Measurements from ENCODE around the gene OCA2.

Gene OCA2

DNA sequence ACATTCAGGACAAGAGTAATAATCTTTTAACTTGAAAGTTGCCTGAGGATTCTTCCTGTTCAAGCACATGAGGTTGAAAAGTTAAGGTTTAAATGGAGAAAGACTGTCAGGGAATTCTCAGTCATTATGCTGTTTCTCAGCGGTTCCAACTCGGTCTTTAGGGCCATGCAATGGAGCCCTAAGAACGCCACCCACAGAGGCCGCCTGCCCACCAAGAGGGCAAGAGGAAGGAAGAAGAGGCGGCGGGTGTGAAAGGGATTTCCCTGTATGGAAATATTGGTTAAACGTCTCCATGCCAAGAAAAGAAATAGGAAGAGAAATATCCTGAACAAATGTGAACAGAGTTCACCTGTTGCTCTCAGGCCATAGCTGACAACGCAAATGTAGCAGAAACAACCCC is 234.4 kb downstream of the OCA2 start:
- Mint-ChIP-seq H3K4me3 (no peak overlapping the region), H3K27me3 (ENCODE audit: low read depth, poor library complexity) (peaks cover 3% of the 10 kb centered on the region), H3K36me3 (ENCODE audit: low read depth) (peaks cover 13% of the 10 kb centered on the region), H3K27ac (no peak overlapping the region), H3K9me3 (peaks cover 20% of the 10 kb centered on the region), H3K4me1 (no peaks in the 10 kb centered on the region)
- TF ChIP-seq, protein P1, sequence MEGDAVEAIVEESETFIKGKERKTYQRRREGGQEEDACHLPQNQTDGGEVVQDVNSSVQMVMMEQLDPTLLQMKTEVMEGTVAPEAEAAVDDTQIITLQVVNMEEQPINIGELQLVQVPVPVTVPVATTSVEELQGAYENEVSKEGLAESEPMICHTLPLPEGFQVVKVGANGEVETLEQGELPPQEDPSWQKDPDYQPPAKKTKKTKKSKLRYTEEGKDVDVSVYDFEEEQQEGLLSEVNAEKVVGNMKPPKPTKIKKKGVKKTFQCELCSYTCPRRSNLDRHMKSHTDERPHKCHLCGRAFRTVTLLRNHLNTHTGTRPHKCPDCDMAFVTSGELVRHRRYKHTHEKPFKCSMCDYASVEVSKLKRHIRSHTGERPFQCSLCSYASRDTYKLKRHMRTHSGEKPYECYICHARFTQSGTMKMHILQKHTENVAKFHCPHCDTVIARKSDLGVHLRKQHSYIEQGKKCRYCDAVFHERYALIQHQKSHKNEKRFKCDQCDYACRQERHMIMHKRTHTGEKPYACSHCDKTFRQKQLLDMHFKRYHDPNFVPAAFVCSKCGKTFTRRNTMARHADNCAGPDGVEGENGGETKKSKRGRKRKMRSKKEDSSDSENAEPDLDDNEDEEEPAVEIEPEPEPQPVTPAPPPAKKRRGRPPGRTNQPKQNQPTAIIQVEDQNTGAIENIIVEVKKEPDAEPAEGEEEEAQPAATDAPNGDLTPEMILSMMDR (IDR thresholded peaks at IDR 0.05) = no peak
- DNase-seq = no peak

DNA sequence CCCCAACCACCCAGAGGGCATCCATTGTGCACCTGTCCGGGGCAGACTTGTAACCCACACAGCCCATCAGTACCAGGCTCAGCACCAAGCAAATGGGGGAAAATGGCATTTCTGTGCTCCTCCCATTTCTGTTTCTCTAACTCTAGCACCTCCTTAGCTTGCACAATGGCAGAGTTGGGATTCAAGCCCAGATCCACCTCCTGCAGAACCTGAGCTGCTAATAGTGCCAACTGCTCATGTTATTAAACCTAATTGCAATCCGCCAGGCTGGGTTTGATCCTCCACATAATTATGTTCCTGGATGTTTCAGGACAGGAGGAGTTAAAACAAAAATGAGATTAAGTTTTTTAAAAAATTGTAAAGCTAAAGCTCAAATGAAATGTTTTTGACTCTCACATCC is 235.0 kb downstream of the OCA2 start:
- Mint-ChIP-seq H3K4me3 (no peak overlapping the region), H3K36me3 (ENCODE audit: low read depth) (peaks cover 13% of the 10 kb centered on the region), H3K4me1 (no peaks in the 10 kb centered on the region), H3K9me3 (peaks cover 20% of the 10 kb centered on the region), H3K27ac (no peak overlapping the region), H3K27me3 (ENCODE audit: low read depth, poor library complexity) (peaks cover 3% of the 10 kb centered on the region)
- TF ChIP-seq, protein P1 (IDR thresholded peaks at IDR 0.05) = no peak
- no peak for DNase-seq

DNA sequence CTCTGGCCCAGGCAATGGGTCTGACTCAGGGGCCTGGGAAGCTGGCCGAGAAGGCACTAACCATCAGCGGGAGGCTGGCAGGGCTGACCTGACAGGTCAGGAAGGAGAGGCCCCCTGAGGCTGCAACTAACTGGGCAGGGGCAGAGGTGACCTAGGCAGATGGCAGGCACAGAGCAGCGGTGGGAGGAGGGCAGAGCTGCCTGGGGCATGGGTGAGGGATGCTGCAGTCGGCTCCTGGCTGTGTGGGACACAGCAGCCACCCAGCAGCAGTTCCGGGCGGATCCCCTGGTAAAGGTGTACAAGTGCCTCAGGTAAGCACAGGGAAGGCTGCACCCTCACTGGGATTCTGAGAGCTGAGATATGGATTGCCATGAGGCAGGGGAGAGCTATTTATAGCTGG is 236.1 kb downstream of the OCA2 start:
- Mint-ChIP-seq H3K4me3 (no peak overlapping the region), H3K27ac (no peak overlapping the region), H3K27me3 (ENCODE audit: low read depth, poor library complexity) (peaks cover 6% of the 10 kb centered on the region), H3K4me1 (no peaks in the 10 kb centered on the region), H3K36me3 (ENCODE audit: low read depth) (peaks cover 13% of the 10 kb centered on the region), H3K9me3 (peaks cover 26% of the 10 kb centered on the region)
- TF ChIP-seq, protein P1 (IDR thresholded peaks at IDR 0.05) = no peak
- DNase-seq = no peak

DNA sequence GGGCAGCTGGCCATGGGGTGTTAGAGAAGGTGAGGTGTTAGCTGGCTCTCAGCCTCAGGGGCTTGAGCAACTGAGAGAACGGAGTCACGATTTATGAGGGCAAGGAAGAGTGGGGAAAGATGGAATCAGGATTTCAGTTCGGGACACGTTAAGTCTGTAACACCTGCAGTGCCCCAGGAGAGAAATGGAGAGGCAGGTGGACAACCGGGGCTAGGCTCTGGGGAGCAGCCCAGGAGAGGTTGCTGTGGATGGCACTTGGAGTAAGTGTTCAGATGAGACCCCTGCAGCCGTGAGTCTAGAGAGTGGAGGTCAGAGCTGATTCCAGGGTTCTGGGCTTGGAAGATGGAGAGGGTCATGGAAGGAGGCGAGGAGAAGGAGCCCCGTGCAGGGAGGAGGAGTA is 237.9 kb downstream of the OCA2 start:
- H3K4me3 Mint-ChIP-seq = no peak overlapping the region
- H3K9me3 Mint-ChIP-seq = peaks cover 38% of the 10 kb centered on the region
- H3K27me3 Mint-ChIP-seq (ENCODE audit: low read depth, poor library complexity) = peaks cover 6% of the 10 kb centered on the region
- TF ChIP-seq, protein P1 (IDR thresholded peaks at IDR 0.05) = no peak
- no peaks in the 10 kb centered on the region for H3K4me1 Mint-ChIP-seq
- peaks cover 13% of the 10 kb centered on the region for H3K36me3 Mint-ChIP-seq (ENCODE audit: low read depth)
- H3K27ac Mint-ChIP-seq = no peak overlapping the region
- no peak for DNase-seq

DNA sequence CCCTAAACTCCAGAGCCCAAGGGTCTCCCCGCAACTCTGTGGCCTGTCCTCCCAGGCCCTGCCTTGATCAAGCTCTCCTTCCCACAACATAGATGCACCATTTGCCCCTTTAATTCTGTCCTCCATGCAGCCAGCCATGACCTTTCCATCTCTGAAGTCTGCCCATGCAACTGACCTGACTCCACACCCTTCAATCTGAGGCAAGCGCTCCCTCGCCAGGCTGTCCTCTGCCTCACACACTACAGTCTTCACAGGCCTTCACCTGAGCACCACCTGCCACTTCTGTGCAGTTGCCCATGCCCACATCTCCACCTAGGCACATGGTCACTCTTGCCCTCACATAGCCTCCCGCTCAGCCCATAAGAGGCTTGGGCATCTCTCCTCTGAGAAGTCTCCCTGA is 244.0 kb downstream of the OCA2 start:
- no peak overlapping the region for H3K4me3 Mint-ChIP-seq
- H3K27ac Mint-ChIP-seq = peak overlapping the region; percentile 9
- peaks cover 13% of the 10 kb centered on the region for H3K4me1 Mint-ChIP-seq
- no peak for DNase-seq
- H3K36me3 Mint-ChIP-seq (ENCODE audit: low read depth) = no peaks in the 10 kb centered on the region
- TF ChIP-seq, protein P1 (IDR thresholded peaks at IDR 0.05) = no peak
- peaks cover 28% of the 10 kb centered on the region for H3K9me3 Mint-ChIP-seq
- peaks cover 3% of the 10 kb centered on the region for H3K27me3 Mint-ChIP-seq (ENCODE audit: low read depth, poor library complexity)

DNA sequence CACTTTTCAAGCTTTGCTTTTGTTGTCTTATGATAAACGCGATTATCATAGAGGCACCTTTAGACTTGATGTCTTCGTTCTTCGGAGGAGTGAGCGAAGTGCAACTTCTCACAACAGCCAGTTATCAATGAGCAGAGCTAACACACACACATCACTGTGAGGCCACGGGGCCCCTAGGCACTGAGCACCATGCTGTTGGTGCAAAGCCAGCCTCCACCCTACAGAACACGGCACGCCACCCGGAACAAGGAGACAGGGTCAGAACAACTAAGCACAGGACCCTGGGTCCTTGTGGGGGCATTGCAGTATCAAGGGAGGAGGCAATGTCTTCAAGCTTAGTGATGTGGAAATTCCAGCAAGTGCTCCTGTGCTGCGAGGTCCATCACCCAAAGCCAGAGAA is 244.5 kb downstream of the OCA2 start:
- DNase-seq = no peak
- no peak overlapping the region for H3K4me3 Mint-ChIP-seq
- H3K4me1 Mint-ChIP-seq = peaks cover 13% of the 10 kb centered on the region
- no peak overlapping the region for H3K27ac Mint-ChIP-seq
- H3K27me3 Mint-ChIP-seq (ENCODE audit: low read depth, poor library complexity) = peaks cover 3% of the 10 kb centered on the region
- TF ChIP-seq, protein P1 (IDR thresholded peaks at IDR 0.05) = no peak
- H3K9me3 Mint-ChIP-seq = peaks cover 28% of the 10 kb centered on the region
- no peaks in the 10 kb centered on the region for H3K36me3 Mint-ChIP-seq (ENCODE audit: low read depth)
